NCI-H2196 treated with DMSO at 0.1 percent for 48 hours (cell line): Measurements from ENCODE around the gene BTN1A1.

Experiments used
- DNase-seq: peaks from one replicate; lab custom pipeline; 2025; ENCODE audit not compliant: unreplicated experiment; lab: John Stamatoyannopoulos, UW

Gene BTN1A1

DNA sequence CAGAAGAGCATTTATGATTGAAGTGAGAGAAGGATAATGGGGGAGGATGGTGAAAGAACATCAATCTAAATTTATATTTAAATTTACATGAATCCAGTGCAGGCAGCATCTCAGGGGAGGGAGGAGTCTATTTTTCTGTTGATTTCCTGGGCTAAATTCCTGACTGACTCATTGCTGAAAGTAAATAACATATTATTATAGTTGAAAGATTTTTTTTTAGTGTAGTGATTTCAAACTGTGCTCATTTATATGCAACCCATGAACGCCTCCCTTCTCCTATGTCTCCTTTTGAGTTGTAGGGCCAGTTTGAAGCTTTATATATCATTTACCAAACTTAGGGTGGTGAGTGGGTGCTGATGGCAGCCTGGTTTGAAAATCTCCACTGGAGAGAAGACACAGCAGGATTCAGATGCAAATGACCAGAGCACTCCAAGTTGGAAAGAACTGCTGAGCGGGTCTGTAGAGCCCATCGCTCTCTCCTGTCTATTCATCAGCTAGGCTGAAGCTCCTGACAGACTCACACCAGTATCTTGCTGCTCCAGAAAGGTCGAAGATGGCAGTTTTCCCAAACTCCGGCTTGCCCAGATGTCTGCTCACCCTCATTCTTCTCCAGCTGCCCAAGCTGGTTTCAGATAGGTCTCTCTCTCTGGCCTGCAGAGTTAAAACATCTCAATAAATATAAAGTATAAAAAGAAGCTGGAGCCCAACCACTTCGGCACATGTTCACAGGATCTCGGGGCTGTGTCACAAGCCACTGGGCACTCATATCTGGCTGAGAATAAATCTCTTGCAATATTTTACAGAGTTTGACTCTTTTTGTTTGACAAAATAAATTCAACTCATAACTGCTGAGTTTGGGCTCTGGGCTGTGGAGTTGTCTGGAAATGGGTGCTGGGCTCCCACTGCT lies 24.0 kb upstream of the BTN1A1 start:
- no peak for DNase-seq

- DNase-seq: no peak
These were observed 23.2 kb upstream of the BTN1A1 start for GRCh38 chr6:26476896-26477295.

GRCh38 chr6:26477426-26477825 lies 22.7 kb upstream of the BTN1A1 start:
- no peak for DNase-seq

DNA sequence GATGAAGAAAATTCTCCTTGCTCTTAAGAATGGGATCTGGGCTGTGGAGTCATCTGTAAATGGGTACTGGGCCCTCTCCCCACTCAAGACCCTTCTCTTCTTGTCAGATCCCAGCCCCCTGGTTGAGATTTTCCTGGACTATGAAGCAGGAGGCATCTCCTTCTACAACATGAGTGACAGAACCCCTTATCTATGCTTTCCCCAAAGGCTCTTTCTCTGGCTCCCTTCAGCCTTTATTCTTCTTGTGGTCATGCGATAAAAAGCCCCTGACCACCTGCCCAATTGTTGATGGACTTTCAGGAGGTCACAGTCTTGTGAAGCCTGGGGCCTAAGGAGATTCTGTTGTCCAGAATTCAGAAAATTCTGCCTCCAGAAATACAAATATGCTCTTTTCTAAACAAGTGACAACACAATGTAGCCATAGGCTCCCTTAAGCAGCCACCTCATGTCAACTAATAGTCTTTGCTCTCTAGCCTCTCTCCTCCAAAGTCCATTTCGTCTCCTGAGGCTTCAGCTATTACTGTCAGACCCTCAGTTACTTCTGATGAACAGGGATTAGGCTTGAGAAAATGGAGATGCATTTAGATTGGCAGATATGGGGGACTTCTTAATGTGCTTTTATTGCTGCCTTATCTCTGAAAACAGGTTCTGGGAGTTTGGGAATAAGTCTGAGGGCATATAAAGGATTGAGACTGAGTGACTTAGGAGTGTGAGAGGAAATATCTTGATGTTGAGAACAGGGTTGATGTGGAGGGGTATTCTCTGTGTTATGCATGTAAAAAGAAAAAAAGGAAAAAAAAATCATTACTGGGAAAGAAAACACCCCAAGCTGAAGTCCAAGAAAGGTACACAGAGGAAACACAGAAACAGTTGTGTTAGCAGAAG lies 21.8 kb upstream of the BTN1A1 start:
- DNase-seq: no peak

DNA sequence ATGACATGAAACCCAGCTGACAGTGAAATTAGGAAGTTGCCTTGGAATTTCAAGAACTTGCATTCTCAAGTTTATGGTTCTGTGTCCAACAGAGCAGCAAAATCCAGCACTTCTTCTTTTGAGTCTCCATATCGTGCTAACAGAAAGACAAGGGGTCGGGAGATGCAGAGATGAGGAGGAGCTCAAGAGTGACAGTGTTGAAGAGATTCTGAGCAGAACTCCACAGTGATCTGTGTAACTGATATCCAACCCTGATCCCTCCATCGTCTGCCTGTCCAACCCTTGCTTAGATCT lies 21.2 kb upstream of the BTN1A1 start:
- no peak for DNase-seq

GRCh38 chr6:26482338-26482737 lies 17.8 kb upstream of the BTN1A1 start:
- DNase-seq: no peak

DNA sequence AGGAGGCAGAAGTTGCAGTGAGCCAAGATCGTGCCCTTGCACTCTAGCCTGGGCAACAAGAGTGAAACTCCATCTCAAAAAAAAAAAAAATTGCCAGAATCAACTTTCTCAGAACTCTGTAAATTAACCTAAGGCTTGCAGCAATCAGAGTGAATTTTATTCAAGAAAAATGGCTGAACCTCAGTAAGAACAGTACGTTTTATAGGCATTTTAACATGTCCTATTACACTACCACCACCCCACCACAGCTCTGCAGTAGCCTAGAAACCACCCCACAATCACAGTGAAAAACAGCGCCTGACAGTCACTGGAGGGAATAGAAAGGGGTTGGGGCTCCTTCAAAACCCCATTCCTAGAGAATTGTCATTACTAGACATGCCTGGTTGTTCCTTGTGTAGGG lies 16.4 kb upstream of the BTN1A1 start:
- DNase-seq: no peak

- DNase-seq: no peak
These were observed 15.9 kb upstream of the BTN1A1 start for GRCh38 chr6:26484161-26484560.

DNA sequence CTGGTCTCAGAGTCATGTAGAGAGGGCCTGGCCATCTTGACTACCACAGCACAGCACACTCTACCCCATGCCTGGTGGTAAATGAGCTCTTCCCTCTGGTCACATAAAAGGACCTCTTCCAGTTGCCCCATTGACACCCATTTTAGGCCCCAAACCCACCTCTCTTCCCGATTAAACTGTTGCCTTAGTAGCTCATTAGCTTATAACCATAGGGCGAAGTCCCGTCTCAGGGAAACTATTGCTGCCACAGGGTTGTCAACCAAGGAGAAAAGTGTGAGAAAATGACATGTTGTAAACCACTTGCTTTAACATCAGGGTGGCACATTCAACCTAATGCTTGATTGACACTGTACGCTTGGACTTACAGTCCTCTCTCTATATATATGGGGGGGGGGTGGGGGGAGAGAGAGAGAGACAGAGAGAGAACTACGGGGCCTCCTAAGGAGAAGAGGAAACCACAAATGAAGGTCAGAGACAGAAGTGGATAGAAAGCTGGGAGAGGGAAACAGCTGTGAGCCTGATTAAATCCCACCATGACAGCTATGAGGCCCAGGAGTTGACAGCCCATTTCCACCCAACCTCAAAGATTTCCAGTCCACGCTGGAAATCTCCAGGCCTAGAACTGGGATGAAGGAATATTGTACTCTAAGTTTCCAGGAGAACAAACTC lies 14.9 kb upstream of the BTN1A1 start:
- no peak for DNase-seq

DNA sequence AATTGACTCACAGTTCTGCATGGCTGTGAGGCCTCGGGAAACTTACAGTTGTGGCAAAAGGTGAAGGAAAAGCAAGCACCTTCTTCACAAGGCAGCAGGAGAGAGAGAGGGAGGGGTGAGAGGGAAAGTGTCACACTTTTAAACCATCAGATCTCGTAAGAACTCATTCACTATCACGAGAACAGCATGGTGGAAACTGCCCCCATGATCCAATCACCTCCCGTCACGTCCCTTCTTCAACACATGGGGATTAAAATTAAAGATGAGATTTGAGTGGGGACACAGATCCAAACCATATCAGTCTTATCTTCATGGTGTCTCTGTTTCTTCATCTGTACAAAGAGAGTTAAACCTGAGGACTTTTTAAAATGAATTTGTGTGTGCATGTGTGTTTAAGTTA lies 13.7 kb upstream of the BTN1A1 start:
- DNase-seq: no peak

GRCh38 chr6:26487466-26487865 lies 12.6 kb upstream of the BTN1A1 start:
- DNase-seq: no peak

- no peak for DNase-seq
These were observed 9.8 kb upstream of the BTN1A1 start for GRCh38 chr6:26489996-26490964.

DNA sequence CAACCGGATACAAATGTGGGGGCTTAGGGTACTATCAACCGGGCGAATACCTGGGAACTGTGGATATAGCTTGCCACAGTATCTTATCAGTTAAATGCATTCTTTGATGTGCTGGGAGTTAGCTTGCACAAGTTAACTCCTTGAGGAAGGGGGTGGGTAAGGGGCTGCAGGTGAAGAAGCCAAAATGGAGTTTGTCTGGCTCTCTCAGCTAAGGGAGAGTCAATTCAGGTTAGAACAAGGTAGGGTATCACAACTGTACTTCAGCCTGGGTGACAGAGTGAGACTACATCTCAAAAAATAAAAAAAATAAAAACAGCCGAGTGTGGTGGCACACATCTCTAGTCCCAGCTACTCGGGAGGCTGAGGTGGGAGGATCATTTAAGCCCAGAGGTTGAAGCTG lies 8.5 kb upstream of the BTN1A1 start:
- no peak for DNase-seq

DNA sequence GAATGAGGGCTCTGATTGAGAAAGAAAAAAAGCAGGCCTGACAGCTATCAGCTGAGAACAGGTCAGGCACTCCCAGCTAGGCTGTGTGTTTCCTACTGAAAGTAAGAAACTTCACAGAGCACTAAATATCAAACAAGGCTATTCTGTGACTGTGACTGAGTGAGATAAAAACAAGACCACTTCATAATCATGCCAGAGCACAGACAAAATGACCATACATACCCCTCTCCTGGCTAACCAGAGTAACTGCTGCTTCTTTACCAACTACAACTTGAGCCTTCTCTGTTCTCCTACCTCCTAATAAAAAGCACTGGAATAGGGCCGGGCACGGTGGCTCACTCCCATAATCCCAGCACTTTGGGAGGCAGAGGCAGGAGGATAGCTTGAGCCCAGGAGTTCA lies 6.8 kb upstream of the BTN1A1 start:
- no peak for DNase-seq

DNA sequence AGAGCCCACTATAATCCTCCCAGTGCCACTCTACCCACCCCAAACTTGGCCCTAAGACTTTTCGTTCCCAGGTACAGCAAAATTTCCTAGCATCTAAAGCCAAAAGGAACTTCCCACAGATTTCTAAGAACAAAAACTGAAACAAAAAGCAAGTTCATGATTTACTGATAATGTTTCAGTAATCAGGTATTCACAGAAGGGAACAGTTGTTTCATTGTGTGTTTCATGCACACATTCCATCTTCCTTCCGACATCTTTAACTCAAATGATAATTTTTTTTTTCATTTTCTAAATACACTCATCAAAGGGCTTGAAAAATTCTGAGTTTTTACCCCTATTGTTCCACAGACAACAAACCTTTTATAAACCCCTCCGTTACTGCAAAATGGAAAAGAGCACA lies 6.0 kb upstream of the BTN1A1 start:
- no peak for DNase-seq

DNA sequence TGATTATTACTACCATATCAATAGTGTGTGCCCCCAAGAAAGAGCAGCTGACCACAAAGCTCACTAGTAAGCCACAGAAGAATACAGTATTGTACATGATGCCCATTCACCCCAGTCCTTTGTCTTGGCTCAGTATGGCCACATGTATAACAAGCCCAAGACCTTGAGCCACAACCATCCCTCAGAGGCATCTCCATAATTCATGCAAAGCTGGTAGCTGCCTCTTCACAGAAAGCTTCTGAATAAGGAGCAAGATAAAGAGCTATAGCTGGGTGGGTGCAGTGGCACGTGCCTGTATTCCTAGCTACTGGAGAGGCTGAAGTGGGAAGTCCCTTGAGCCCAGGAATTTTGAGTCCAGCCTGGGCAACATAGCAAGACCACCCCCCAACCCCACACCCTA lies 4.8 kb upstream of the BTN1A1 start:
- no peak for DNase-seq

- no peak for DNase-seq
These were observed 2.5 kb upstream of the BTN1A1 start for GRCh38 chr6:26497610-26498009.

GRCh38 chr6:26501482-26501986 lies 1.4 kb downstream of the BTN1A1 start:
- DNase-seq: no peak

GRCh38 chr6:26502165-26502564 lies 2.1 kb downstream of the BTN1A1 start:
- DNase-seq: no peak

- no peak for DNase-seq
These were observed 2.5 kb downstream of the BTN1A1 start for GRCh38 chr6:26502626-26503025.
